GM10266 (cell line): ENCODE results near the gene PARVA.
"Not testable (repeated sequence)": the region's sequence is repeated elsewhere in the genome, so short reads cannot be mapped to it uniquely, and the experiment has no call there.

ENCODE experiments used
- DNase-seq: peaks from one replicate; pipeline ENCODE4 v3.0.0; 2012; ENCODE audit errors: extremely low spot score
- TF ChIP-seq, protein P1 (sequence below): IDR thresholded peaks from 2 replicates; pipeline ENCODE4 v1.5.1; 2012; ENCODE audit warnings: mild to moderate bottlenecking, low read depth; ENCODE audit not compliant: control insufficient read depth, insufficient read depth; ENCODE audit errors: missing control alignments

Gene PARVA

DNA sequence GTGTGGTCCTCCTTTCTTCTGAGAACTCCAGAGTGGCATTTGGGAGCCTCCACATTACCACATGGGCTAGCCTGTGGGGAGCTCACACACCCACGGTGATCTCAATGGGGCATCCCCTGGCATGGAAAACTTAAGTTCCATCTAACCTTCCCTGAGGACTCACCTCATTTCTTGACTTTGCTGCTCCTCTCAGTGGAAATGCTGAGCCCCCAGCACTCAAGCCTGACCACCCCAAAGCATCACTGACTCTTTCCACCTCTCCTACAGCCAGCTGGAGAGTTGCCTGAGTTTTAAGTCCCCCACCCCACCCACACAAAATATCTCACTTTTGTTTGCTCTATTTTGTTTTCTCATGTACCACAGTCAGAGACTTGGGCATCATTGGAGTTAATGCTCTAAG is 23.8 kb upstream of the PARVA start:
- DNase-seq, result no peak
- TF ChIP-seq, protein P1, sequence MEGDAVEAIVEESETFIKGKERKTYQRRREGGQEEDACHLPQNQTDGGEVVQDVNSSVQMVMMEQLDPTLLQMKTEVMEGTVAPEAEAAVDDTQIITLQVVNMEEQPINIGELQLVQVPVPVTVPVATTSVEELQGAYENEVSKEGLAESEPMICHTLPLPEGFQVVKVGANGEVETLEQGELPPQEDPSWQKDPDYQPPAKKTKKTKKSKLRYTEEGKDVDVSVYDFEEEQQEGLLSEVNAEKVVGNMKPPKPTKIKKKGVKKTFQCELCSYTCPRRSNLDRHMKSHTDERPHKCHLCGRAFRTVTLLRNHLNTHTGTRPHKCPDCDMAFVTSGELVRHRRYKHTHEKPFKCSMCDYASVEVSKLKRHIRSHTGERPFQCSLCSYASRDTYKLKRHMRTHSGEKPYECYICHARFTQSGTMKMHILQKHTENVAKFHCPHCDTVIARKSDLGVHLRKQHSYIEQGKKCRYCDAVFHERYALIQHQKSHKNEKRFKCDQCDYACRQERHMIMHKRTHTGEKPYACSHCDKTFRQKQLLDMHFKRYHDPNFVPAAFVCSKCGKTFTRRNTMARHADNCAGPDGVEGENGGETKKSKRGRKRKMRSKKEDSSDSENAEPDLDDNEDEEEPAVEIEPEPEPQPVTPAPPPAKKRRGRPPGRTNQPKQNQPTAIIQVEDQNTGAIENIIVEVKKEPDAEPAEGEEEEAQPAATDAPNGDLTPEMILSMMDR, result no peak

DNA sequence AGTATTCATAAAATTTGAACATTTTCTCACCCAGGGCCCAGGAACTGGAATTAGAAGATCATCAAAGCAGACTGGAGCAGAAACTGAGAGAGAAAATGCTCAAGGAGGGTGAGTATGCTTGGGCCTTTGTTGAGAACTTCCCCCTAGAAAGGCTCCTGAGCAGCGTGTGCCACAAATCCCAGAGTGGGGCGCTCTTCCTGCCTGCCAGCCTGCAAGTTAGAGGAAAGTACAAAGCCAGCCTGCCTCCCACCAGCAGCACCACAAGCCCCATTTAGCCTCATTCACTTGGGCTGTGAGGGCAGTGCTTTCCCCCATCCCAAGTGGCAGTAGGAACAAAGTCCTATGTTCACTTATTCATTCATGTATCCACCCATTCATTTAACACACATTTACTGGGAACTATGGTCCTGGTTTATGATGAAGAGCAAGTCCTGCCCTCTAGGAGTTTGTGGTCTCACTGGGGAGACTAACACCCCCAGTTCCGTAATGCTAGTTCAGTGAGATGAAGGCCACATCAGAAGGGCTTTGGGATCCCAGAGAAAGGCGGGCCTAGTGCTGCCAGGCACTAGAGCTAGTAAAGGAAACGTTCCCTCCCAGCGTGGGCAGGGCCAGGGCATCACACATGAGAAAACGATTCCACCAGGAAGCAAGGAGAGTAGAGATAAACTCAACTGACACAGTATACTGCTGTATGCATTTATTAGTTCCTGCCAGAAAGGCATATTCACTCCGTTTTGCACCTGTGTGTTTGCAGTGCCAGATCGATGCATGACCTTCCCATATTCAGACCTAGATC is 22.4 kb upstream of the PARVA start:
- no peak for DNase-seq
- TF ChIP-seq, protein P1, result no peak

DNA sequence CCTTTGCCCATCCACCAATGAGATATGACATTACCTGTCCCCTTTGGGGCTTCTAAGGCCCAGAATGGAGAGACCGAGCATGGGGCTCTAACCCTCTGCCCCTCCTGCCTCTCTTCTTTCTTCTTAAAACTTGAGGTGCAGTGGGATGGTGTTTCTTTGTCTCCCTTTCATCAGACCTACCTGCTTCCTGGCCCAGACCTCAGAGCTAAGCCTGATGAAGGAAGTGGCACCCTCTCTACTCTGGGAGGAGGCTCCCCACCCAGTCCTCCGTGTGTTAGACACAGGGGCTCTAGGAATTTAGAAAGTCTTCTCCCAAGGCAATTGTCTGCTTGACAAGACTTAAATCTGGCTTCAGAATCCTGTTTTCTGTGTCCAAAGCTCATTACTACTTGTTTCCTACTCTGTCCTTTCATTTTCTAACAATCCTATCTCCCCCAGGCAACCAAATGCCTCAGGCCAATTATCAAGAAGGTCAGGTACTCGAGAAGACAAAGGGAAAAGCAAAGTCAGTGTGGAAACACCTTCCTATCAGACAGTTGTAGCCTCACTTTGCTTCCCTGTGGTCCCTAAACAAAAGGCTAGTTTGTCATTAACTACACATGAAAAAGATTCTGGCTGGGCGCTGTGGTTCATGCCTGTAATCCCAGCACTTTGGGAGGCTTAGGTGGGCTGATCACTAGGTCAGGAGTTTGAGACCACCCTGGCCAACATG is 20.3 kb upstream of the PARVA start:
- TF ChIP-seq, protein P1, result no peak
- DNase-seq, result no peak

DNA sequence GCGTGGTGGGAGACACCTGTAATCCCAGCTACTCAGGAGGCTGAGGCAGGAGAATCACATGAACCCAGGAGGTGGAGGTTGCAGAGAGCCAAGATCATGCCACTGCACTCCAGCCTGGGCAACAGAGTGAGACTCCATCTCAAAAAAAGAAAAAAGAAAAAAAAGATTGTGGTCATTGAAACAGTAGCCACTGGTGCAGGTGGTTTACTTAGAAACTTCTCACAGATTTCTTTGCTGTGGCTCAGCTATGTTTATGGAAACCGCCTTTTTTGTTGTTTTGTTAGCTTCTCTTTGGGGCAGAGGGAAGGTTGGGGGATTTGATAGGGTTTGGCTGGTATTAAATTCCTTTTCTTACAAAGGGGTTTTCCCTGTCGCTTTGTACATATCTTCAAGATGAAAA is 19.7 kb upstream of the PARVA start:
- not testable (repeated sequence) for DNase-seq

DNA sequence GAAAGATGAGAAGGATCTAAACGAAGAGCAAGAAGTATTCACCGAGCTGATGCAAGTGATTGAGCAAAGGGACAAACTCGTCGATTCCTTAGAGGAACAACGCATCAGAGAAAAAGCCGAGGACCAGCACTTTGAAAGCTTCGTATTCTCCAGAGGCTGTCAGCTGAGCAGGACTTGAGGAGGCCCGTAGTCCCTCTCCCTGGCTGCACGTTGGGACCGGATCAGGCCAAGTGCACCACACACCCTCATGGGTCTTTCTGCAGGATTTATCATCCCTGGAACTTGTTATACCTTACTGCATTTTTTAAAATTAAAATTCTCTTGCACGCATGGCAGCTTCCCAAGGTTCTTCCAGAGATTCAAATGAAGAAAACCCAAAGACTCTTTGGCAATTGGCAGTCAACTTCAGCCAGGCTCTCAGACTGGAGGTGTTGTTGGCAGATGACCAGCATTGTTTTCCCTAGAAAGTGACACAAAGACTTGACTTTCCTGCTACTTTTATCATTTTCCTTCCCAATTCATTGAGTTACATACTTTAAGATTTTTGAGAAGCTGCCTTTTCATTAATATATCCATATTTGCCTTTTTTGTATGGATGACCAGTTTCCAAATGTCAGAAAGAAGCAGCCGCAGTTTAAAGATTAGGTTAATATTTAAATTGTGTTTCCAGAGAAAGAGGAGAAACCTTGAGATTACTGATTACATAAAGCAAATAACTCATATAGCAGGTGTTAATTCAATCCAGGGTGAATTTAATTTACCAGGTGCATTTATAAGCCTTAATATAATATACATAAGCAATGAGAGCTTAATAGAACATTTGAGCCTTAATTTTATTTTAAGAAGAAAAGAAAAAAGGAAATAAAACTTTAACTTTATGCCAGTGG is 18.8 kb upstream of the PARVA start:
- DNase-seq, result no peak
- TF ChIP-seq, protein P1, result no peak

DNA sequence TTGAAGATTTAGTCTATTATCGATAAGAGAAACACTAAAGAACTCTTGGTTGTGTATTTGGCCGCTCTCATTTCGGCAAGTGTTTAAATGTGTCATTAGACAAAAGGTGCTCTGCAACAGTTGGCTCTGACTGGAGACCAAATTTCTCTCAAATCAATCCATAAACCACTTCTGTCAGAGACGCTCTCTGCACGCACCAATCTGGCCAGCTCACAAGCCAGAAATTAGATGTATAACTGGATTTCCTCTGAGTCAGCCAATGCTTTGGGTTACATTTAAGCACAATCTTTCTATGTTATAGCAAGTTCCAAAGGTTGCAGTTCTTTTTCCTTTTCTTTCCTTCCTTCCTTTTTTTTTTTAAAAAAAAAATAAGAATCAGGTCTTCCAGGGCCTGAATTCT is 17.6 kb upstream of the PARVA start:
- DNase-seq, result no peak
- TF ChIP-seq, protein P1, result no peak

DNA sequence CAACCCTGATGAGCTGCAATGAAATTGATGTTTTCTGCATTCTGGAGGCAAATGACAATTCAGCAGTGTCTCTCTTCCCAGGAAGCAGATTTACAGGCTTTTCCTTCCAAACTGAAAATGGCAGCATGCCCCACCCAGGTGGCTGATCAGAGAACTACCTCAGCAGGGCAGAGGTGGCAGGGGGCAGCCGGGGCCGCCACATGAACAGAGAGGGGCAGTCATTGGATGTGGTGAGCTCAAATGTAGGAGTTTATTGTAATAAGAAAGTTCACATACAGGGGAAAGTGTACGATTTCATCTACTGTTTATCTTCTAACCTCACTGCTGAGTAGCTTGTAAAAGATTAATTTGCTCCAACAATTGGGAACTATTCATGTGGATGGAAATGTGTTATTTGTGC is 15.7 kb upstream of the PARVA start:
- TF ChIP-seq, protein P1, result no peak
- DNase-seq, result no peak
